HCT116 (cell line): Measurements from ENCODE around the gene LAMTOR5. TPM values are rescaled to one million over a fixed set of nuclear protein-coding genes. Genes with fewer than 3 reads are reported as not detected.

Source experiments
- ATAC-seq: fragments of 200-7000 bp; cut with Tn5 transposase; 2 replicates; pipeline ENCODE4 v1.9.1; 2020; ENCODE audit warnings: mild to moderate bottlenecking, moderate library complexity
- BruUV-seq: library from RNA; stranded (reverse); fragments of 400-500 nt; replicated peaks from 2 replicates; lab custom pipeline; 2021; lab: Mats Ljungman, UMichigan
- CTCF ChIA-PET: fragments of 300-600 bp; sonication (Branson Sonifier 250); formaldehyde crosslinking; loops from one replicate; lab custom pipeline; 2021; ENCODE audit warnings: antibody characterized with exemption; lab: Charles Lee
- POLR2A ChIA-PET: fragments of 300-600, 350-600 bp; sonication (Branson Sonifier 250); formaldehyde crosslinking; loops from one replicate; lab custom pipeline; 2021; ENCODE audit warnings: antibody characterized with exemption; lab: Charles Lee
- RAD21 ChIA-PET, 2 experiments: fragments of 300-600 bp; sonication (Branson Sonifier 250); formaldehyde crosslinking; loops; one replicate each; lab custom pipeline; 2023; ENCODE audit warnings: low total read pairs in 2 of 2; ENCODE audit not compliant: uncharacterized antibody in 2 of 2, unreplicated experiment in 2 of 2, low non-redundant PET in 1 of 2; lab: Charles Lee
- DNase-seq: peaks from one replicate; pipeline ENCODE4 v3.0.0-alpha.2; 2010; ENCODE audit warnings: low read depth, low spot score
- H2AFZ ChIP-seq: fragments of 200-600 bp; shearing (Covaris generic), sonication (generic); 2 replicates; pipeline ENCODE4 v1.6.1; 2017; ENCODE audit warnings: low read depth, mixed run types, mixed read lengths, antibody characterized with exemption, low read length; ENCODE audit not compliant: poor library complexity, severe bottlenecking
- H3K27ac ChIP-seq: 2 replicates; pipeline ENCODE4 v1.5.1; 2012; ENCODE audit warnings: low read depth, low read length
- H3K27me3 ChIP-seq: fragments of 200-600 bp; sonication (generic); 2 replicates; pipeline ENCODE4 v1.6.1; 2016; ENCODE audit warnings: mixed run types, low read length, mixed read lengths; ENCODE audit not compliant: insufficient read depth
- H3K36me3 ChIP-seq, 2 experiments: fragments of 200-500 bp in 1 of 2; fragments of 200-600 bp in 1 of 2; sonication (Bioruptor generic) in 1 of 2; sonication (generic) in 1 of 2; 2 replicates each; pipeline versions ENCODE4 v1.5.1 to v1.6.1; 2014 to 2016; ENCODE audit warnings: low read length in 2 of 2, inconsistent platforms in 1 of 2, mixed read lengths in 1 of 2, mixed run types in 1 of 2; ENCODE audit not compliant: insufficient read depth in 2 of 2, control insufficient read depth in 1 of 2
- H3K4me1 ChIP-seq, 2 experiments: fragments of 200-600 bp in 1 of 2; sonication (generic) in 1 of 2; 2 replicates each; pipeline versions ENCODE4 v1.5.1 to v1.6.1; 2012 to 2017; ENCODE audit warnings: low read length in 2 of 2, inconsistent platforms in 1 of 2, mild to moderate bottlenecking in 1 of 2, mixed read lengths in 1 of 2, mixed run types in 1 of 2, moderate library complexity in 1 of 2; ENCODE audit not compliant: insufficient read depth in 2 of 2, control insufficient read depth in 1 of 2
- H3K4me2 ChIP-seq: fragments of 200-600 bp; sonication (generic); 2 replicates; pipeline ENCODE4 v1.6.1; 2017; ENCODE audit warnings: mixed run types, low read length, mixed read lengths
- H3K4me3 ChIP-seq, 2 experiments: fragments of 200-600 bp in 1 of 2; sonication (generic) in 1 of 2; replicated peaks in 1 of 2; 2 replicates each; pipeline ENCODE4 v1.5.1; 2011 to 2016; ENCODE audit warnings: low read length in 2 of 2, control low read depth in 1 of 2, low read depth in 1 of 2, mild to moderate bottlenecking in 1 of 2, mixed read lengths in 1 of 2, mixed run types in 1 of 2
- H3K79me2 ChIP-seq: fragments of 200-600 bp; sonication (generic); 2 replicates; pipeline ENCODE4 v1.6.1; 2017; ENCODE audit warnings: mild to moderate bottlenecking, mixed run types, low read length, moderate library complexity, mixed read lengths; ENCODE audit not compliant: insufficient read depth
- H3K9ac ChIP-seq: fragments of 200-600 bp; sonication (generic); 2 replicates; pipeline ENCODE4 v1.6.1; 2016; ENCODE audit warnings: low read length, mixed read lengths
- H3K9me2 ChIP-seq: fragments of 200-600 bp; sonication (generic), shearing (Covaris generic); 2 replicates; pipeline ENCODE4 v1.6.1; 2017; ENCODE audit warnings: mixed run types, mild to moderate bottlenecking, moderate library complexity; ENCODE audit not compliant: insufficient read depth
- H3K9me3 ChIP-seq, 2 experiments: fragments of 200-500 bp in 1 of 2; fragments of 200-600 bp in 1 of 2; sonication (Bioruptor generic) in 1 of 2; sonication (generic) in 1 of 2; 2 replicates each; pipeline ENCODE4 v1.6.1; 2014 to 2017; ENCODE audit warnings: low read length in 2 of 2, mixed read lengths in 2 of 2, inconsistent platforms in 1 of 2, low read depth in 1 of 2, mild to moderate bottlenecking in 1 of 2, mixed run types in 1 of 2, moderate library complexity in 1 of 2; ENCODE audit not compliant: control insufficient read depth in 1 of 2, insufficient read depth in 1 of 2
- H4K20me1 ChIP-seq: fragments of 200-600 bp; sonication (generic), shearing (Covaris generic); 2 replicates; pipeline ENCODE4 v1.6.1; 2017; ENCODE audit warnings: mixed run types, mild to moderate bottlenecking, moderate library complexity; ENCODE audit not compliant: insufficient read depth
- CBX3 ChIP-seq: IDR thresholded peaks from 2 replicates; pipeline ENCODE4 v1.6.1; 2012; ENCODE audit warnings: low read depth
- CEBPB ChIP-seq: IDR thresholded peaks from 2 replicates; pipeline ENCODE4 v1.6.1; 2012; ENCODE audit warnings: low read depth
- EGR1 ChIP-seq: IDR thresholded peaks from 2 replicates; pipeline ENCODE4 v1.6.1; 2012; ENCODE audit warnings: low read depth
- ELF1 ChIP-seq: IDR thresholded peaks from 2 replicates; pipeline ENCODE4 v1.6.1; 2012; ENCODE audit warnings: low read depth, borderline replicate concordance
- EZH2 ChIP-seq: fragments of 200-600 bp; sonication (generic); IDR thresholded peaks from 2 replicates; pipeline ENCODE4 v1.6.1; 2017; ENCODE audit warnings: antibody characterized with exemption, mixed run types
- POLR2A ChIP-seq: IDR thresholded peaks from 2 replicates; pipeline ENCODE4 v1.7.0; 2011; ENCODE audit warnings: borderline replicate concordance; ENCODE audit not compliant: insufficient read depth, insufficient read length; ENCODE audit errors: extremely low read depth
- RAD21 ChIP-seq: IDR thresholded peaks from 2 replicates; pipeline ENCODE4 v1.6.1; 2012; ENCODE audit warnings: low read depth, mild to moderate bottlenecking
- REST ChIP-seq: IDR thresholded peaks from 2 replicates; pipeline ENCODE4 v1.6.1; 2012; ENCODE audit warnings: low read depth
- SIN3A ChIP-seq: IDR thresholded peaks from 2 replicates; pipeline ENCODE4 v1.6.1; 2012; ENCODE audit warnings: low read depth
- SP1 ChIP-seq: IDR thresholded peaks from 2 replicates; pipeline ENCODE4 v1.6.1; 2012; ENCODE audit warnings: low read depth
- TCF7L2 ChIP-seq: IDR thresholded peaks from 2 replicates; pipeline ENCODE4 v1.7.0; 2011; ENCODE audit warnings: borderline replicate concordance, inconsistent platforms; ENCODE audit not compliant: insufficient read depth, insufficient read length; ENCODE audit errors: extremely low read depth
- YY1 ChIP-seq: IDR thresholded peaks from 2 replicates; pipeline ENCODE4 v1.6.1; 2011; ENCODE audit warnings: low read length, low read depth, moderate library complexity, mild to moderate bottlenecking; ENCODE audit not compliant: insufficient replicate concordance; ENCODE audit errors: extremely low read depth
- ZBTB33 ChIP-seq: IDR thresholded peaks from 2 replicates; pipeline ENCODE4 v1.6.1; 2011; ENCODE audit warnings: mild to moderate bottlenecking, low read length, moderate library complexity; ENCODE audit not compliant: insufficient replicate concordance; ENCODE audit errors: extremely low read depth
- ZFX ChIP-seq: fragments of 450-650 bp; IDR thresholded peaks from 2 replicates; pipeline ENCODE4 v1.6.1; 2017
- intact Hi-C: fragments of 100-400 bp; cut with micrococcal nuclease; formaldehyde crosslinking; loops from 2 replicates; pipeline ENCODE4 v1.10.0; 2022
- total RNA-seq: library from RNA; stranded (reverse); gene quantifications from one replicate; pipeline ENCODE4 v1.2.1, GENCODE V29; 2021; ENCODE audit not compliant: unreplicated experiment

Gene LAMTOR5
- total RNA-seq, 1 experiment from 2014 or later = 137 TPM

GRCh38 chr1:110441888-110442287 lies 34.4 kb upstream of the LAMTOR5 start:
- H3K36me3 ChIP-seq = no peaks in the 10 kb centered on the region
- H4K20me1 ChIP-seq = no peaks in the 10 kb centered on the region
- no peak for ATAC-seq
- no peak overlapping the region for H3K4me3 ChIP-seq
- H3K27me3 ChIP-seq = no peaks in the 10 kb centered on the region
- H2AFZ ChIP-seq = no peak overlapping the region
- peaks cover 3 to 7% of the 10 kb centered on the region in 2 experiments for H3K4me1 ChIP-seq
- H3K27ac ChIP-seq = no peak overlapping the region
- no TSS peak for BruUV-seq
- ChIA-PET RAD21 (no interaction called here), POLR2A (no interaction called here), CTCF (no interaction called here)
- no peaks in the 10 kb centered on the region for H3K79me2 ChIP-seq
- no peak for DNase-seq
- H3K9ac ChIP-seq = no peak overlapping the region
- no peaks in the 10 kb centered on the region for H3K9me2 ChIP-seq
- intact Hi-C loops = no loop called here
- H3K9me3 ChIP-seq = no peaks in the 10 kb centered on the region
- no peak for TF ChIP-seq SP1
- TF ChIP-seq SIN3A = no peak
- TF ChIP-seq TCF7L2 = no peak
- TF ChIP-seq POLR2A = no peak
- no peak for TF ChIP-seq ELF1
- TF ChIP-seq ZFX = no peak
- TF ChIP-seq CEBPB = no peak
- no peak for TF ChIP-seq ZBTB33
- no peak for TF ChIP-seq RAD21
- TF ChIP-seq EZH2 = no peak
- TF ChIP-seq REST = no peak
- TF ChIP-seq CBX3 = no peak
- TF ChIP-seq YY1 = no peak
- no peak for TF ChIP-seq EGR1
- H3K4me2 ChIP-seq = no peak overlapping the region
